ENCODE measurements around the gene NBPF19. TPM values are rescaled to one million over a fixed set of nuclear protein-coding genes. Genes with fewer than 3 reads are reported as not detected.
A peak's percentile ranks its signal among the peaks of the same experiment; 100 is the strongest.
"Not testable (repeated sequence)": the region's sequence is repeated elsewhere in the genome, so short reads cannot be mapped to it uniquely, and the experiment has no call there.

The NBPF19 gene
- total RNA-seq, result 10 to 100 TPM; 26.9 to 28.0 TPM

- not testable (repeated sequence) for DNase-seq; H3K27me3 Mint-ChIP-seq (ENCODE audit: low read depth); H3K4me3 Mint-ChIP-seq; H3K4me1 Mint-ChIP-seq (ENCODE audit: low read depth); H3K27ac Mint-ChIP-seq; H3K36me3 Mint-ChIP-seq (ENCODE audit: insufficient read depth in 2 of 2); H3K9me3 Mint-ChIP-seq; ATAC-seq (replicated peaks in 1 of 2)
Observed at GRCh38 chr1:149474745-149475144, at the start of gene NBPF19. Gene NBPF19, plus strand, starts transcription at chr1:149475045. Its CDS starts 888 bp downstream, at chr1:149475933.

GRCh38 chr1:149428317-149428716, 46.5 kb upstream of the NBPF19 start:
- not testable (repeated sequence) for H3K36me3 Mint-ChIP-seq (ENCODE audit: insufficient read depth in 2 of 2); H3K27ac Mint-ChIP-seq; H3K4me3 Mint-ChIP-seq; DNase-seq; ATAC-seq (replicated peaks in 1 of 2); H3K27me3 Mint-ChIP-seq (ENCODE audit: low read depth); H3K4me1 Mint-ChIP-seq (ENCODE audit: low read depth); H3K9me3 Mint-ChIP-seq

- H3K4me1 Mint-ChIP-seq (ENCODE audit: low read depth), result not testable (repeated sequence)
Observed at GRCh38 chr1:149445451-149445850, 29.4 kb upstream of the NBPF19 start.

GRCh38 chr1:149452196-149452595, 22.6 kb upstream of the NBPF19 start:
- not testable (repeated sequence) for H3K4me1 Mint-ChIP-seq (ENCODE audit: low read depth); DNase-seq; ATAC-seq (replicated peaks in 1 of 2); H3K36me3 Mint-ChIP-seq (ENCODE audit: insufficient read depth in 2 of 2); H3K27ac Mint-ChIP-seq; H3K9me3 Mint-ChIP-seq; H3K27me3 Mint-ChIP-seq (ENCODE audit: low read depth); H3K4me3 Mint-ChIP-seq

More at GRCh38 chr1:149445451-149445850, 29.4 kb upstream of the NBPF19 start:
- not testable (repeated sequence) for DNase-seq; ATAC-seq (replicated peaks in 1 of 2); H3K36me3 Mint-ChIP-seq (ENCODE audit: insufficient read depth in 2 of 2); H3K27ac Mint-ChIP-seq; H3K9me3 Mint-ChIP-seq; H3K27me3 Mint-ChIP-seq (ENCODE audit: low read depth); H3K4me3 Mint-ChIP-seq

- H3K4me1 Mint-ChIP-seq (ENCODE audit: low read depth); H3K27ac Mint-ChIP-seq; H3K36me3 Mint-ChIP-seq (ENCODE audit: insufficient read depth in 2 of 2); ATAC-seq (replicated peaks in 1 of 2); H3K4me3 Mint-ChIP-seq; DNase-seq; H3K27me3 Mint-ChIP-seq (ENCODE audit: low read depth); H3K9me3 Mint-ChIP-seq: not testable (repeated sequence)
Observed at GRCh38 chr1:149452652-149453051, 22.2 kb upstream of the NBPF19 start.

GRCh38 chr1:149558350-149558825, 83.5 kb downstream of the NBPF19 start:
- not testable (repeated sequence) for H3K36me3 Mint-ChIP-seq (ENCODE audit: insufficient read depth in 2 of 2); H3K27me3 Mint-ChIP-seq (ENCODE audit: low read depth); ATAC-seq (replicated peaks in 1 of 2); H3K9me3 Mint-ChIP-seq; H3K4me1 Mint-ChIP-seq (ENCODE audit: low read depth)
- Mint-ChIP-seq H3K4me3 (peak overlapping the region; percentile 79 to 81), H3K27ac (peak overlapping the region; percentile 97)
- DNase-seq, result peak; percentile 66 to 74

GRCh38 chr1:149561806-149562205, 87.0 kb downstream of the NBPF19 start:
- H3K36me3 Mint-ChIP-seq (ENCODE audit: insufficient read depth in 2 of 2); DNase-seq; H3K9me3 Mint-ChIP-seq; H3K4me1 Mint-ChIP-seq (ENCODE audit: low read depth); H3K27ac Mint-ChIP-seq; ATAC-seq (replicated peaks in 1 of 2); H3K27me3 Mint-ChIP-seq (ENCODE audit: low read depth); H3K4me3 Mint-ChIP-seq: not testable (repeated sequence)

GRCh38 chr1:149565485-149565884, 90.6 kb downstream of the NBPF19 start:
- not testable (repeated sequence) for H3K9me3 Mint-ChIP-seq; H3K4me3 Mint-ChIP-seq; H3K36me3 Mint-ChIP-seq (ENCODE audit: insufficient read depth in 2 of 2); H3K27ac Mint-ChIP-seq; H3K4me1 Mint-ChIP-seq (ENCODE audit: low read depth); H3K27me3 Mint-ChIP-seq (ENCODE audit: low read depth); DNase-seq; ATAC-seq (replicated peaks in 1 of 2)

GRCh38 chr1:149572763-149573162, 97.9 kb downstream of the NBPF19 start:
- H3K4me1 Mint-ChIP-seq (ENCODE audit: low read depth); DNase-seq; H3K36me3 Mint-ChIP-seq (ENCODE audit: insufficient read depth in 2 of 2); ATAC-seq (replicated peaks in 1 of 2); H3K9me3 Mint-ChIP-seq; H3K27me3 Mint-ChIP-seq (ENCODE audit: low read depth): not testable (repeated sequence)
- Mint-ChIP-seq H3K27ac (peak overlapping the region; percentile 72), H3K4me3 (peak overlapping the region in 1 of 2 donors; percentile 56)

- not testable (repeated sequence) for H3K27ac Mint-ChIP-seq; H3K9me3 Mint-ChIP-seq; H3K36me3 Mint-ChIP-seq (ENCODE audit: insufficient read depth in 2 of 2); H3K27me3 Mint-ChIP-seq (ENCODE audit: low read depth); H3K4me1 Mint-ChIP-seq (ENCODE audit: low read depth); ATAC-seq (replicated peaks in 1 of 2)
- peak; percentile 32 to 33 for DNase-seq
- H3K4me3 Mint-ChIP-seq, result peak overlapping the region; percentile 22 to 51
Observed at GRCh38 chr1:149585592-149585991, 110.7 kb downstream of the NBPF19 start.

Other genes with a start within 250 kb of the NBPF19 start
- gene PPIAL4C, start 108.8 kb downstream of the NBPF19 start, total RNA-seq, result not detected